AG09309 (cell line): ENCODE measurements around the gene NLGN2.

ENCODE experiments used
- DNase-seq: peaks from one replicate; pipeline ENCODE4 v3.0.0-alpha.2; 2010; ENCODE audit warnings: low read depth
- H3K4me3 ChIP-seq: 2 replicates; pipeline ENCODE4 v1.5.1; 2011; ENCODE audit warnings: mild to moderate bottlenecking, low read depth, low read length, moderate library complexity; ENCODE audit not compliant: control insufficient read depth
- CTCF ChIP-seq: IDR thresholded peaks from 2 replicates; pipeline ENCODE4 v1.5.1; 2011; ENCODE audit warnings: mild to moderate bottlenecking, low read depth, low read length, inconsistent platforms; ENCODE audit not compliant: insufficient read depth, control insufficient read depth; ENCODE audit errors: missing control alignments

NLGN2 gene

GRCh38 chr17:7391307-7391706 lies 16.3 kb upstream of the NLGN2 start:
- no peak for TF ChIP-seq CTCF
- no peak for DNase-seq
- no peak overlapping the region for H3K4me3 ChIP-seq

GRCh38 chr17:7392696-7393612 lies 14.7 kb upstream of the NLGN2 start:
- TF ChIP-seq CTCF: no peak

GRCh38 chr17:7393613-7394451 lies 13.8 kb upstream of the NLGN2 start:
- TF ChIP-seq CTCF: peak; percentile 31
- DNase-seq: no peak
- peak overlapping the region; percentile 78 for H3K4me3 ChIP-seq

More at GRCh38 chr17:7392696-7393612, 14.7 kb upstream of the NLGN2 start:
- peak overlapping the region; percentile 78 for H3K4me3 ChIP-seq
- no peak for DNase-seq

GRCh38 chr17:7394452-7395191 lies 13.0 kb upstream of the NLGN2 start, which contains the start of gene PLSCR3:
TSS of gene PLSCR3 (minus strand) at chr17:7394525. CDS start at chr17:7394110, 415 bp downstream.
- peak; percentile 35 for DNase-seq
- H3K4me3 ChIP-seq: peak within 1 kb of the TSS; percentile 78
- TF ChIP-seq CTCF: peak; percentile 46

- no peak overlapping the region for H3K4me3 ChIP-seq
- no peak for DNase-seq
- no peak for TF ChIP-seq CTCF
Measured at GRCh38 chr17:7396147-7396546, 11.5 kb upstream of the NLGN2 start.

- no peak overlapping the region for H3K4me3 ChIP-seq
- no peak for TF ChIP-seq CTCF
- DNase-seq: no peak
Measured at GRCh38 chr17:7398612-7399011, 9.0 kb upstream of the NLGN2 start.
